ENCODE results near the gene HMCN1. TPM values are rescaled to one million over a fixed set of nuclear protein-coding genes. Genes with fewer than 3 reads are reported as not detected.

Gene HMCN1
- total and polyA plus RNA-seq, 2 donors from 2014 or later: 0.97 to 2.7 TPM

GRCh38 chr1:186009039-186009737 is 275.0 kb downstream of the HMCN1 start:
- DNase-seq: no peak

GRCh38 chr1:186014370-186015037 is 280.3 kb downstream of the HMCN1 start:
- Histone ChIP-seq H3K4me1 (ENCODE audit: control insufficient read depth in 2 of 3, insufficient read depth in 2 of 3, low read depth in 1 of 3, low read length in 3 of 3) (no peaks in the 10 kb centered on the region), H3K9ac (ENCODE audit: low read length in 3 of 3) (no peak overlapping the region), H3K36me3 (ENCODE audit: control insufficient read depth in 2 of 3, insufficient read depth in 3 of 3, low read length in 3 of 3) (no peaks in the 10 kb centered on the region), H3K27me3 (ENCODE audit: control insufficient read depth, insufficient read depth, low read length) (no peaks in the 10 kb centered on the region), H3K27ac (ENCODE audit: low read depth in 2 of 2, low read length in 2 of 2) (no peak overlapping the region), H3K4me3 (ENCODE audit: low read length in 3 of 3) (no peak overlapping the region), H3K9me3 (ENCODE audit: control insufficient read depth in 2 of 3, insufficient read depth in 1 of 3, low read length in 3 of 3) (no peaks in the 10 kb centered on the region)
- FAIRE-seq (no peak), DNase-seq (no peak)
- TF ChIP-seq CTCF (IDR thresholded peaks at IDR 0.05; ENCODE audit: borderline replicate concordance, extremely low read depth, insufficient read depth): no peak
- intact Hi-C loops (cut with DNase I): no loop called here

More at GRCh38 chr1:186009039-186009737, 275.0 kb downstream of the HMCN1 start:
- Histone ChIP-seq H3K27me3 (ENCODE audit: control insufficient read depth, insufficient read depth, low read length) (no peaks in the 10 kb centered on the region), H3K9me3 (ENCODE audit: control insufficient read depth in 2 of 3, insufficient read depth in 1 of 3, low read length in 3 of 3) (no peaks in the 10 kb centered on the region), H3K9ac (ENCODE audit: low read length in 3 of 3) (no peak overlapping the region), H3K4me3 (ENCODE audit: low read length in 3 of 3) (no peak overlapping the region), H3K4me1 (ENCODE audit: control insufficient read depth in 2 of 3, insufficient read depth in 2 of 3, low read depth in 1 of 3, low read length in 3 of 3) (no peaks in the 10 kb centered on the region), H3K36me3 (ENCODE audit: control insufficient read depth in 2 of 3, insufficient read depth in 3 of 3, low read length in 3 of 3) (no peaks in the 10 kb centered on the region), H3K27ac (ENCODE audit: low read depth in 2 of 2, low read length in 2 of 2) (no peak overlapping the region)
- FAIRE-seq: no peak
- intact Hi-C loops (cut with DNase I): no loop called here
- TF ChIP-seq CTCF (IDR thresholded peaks at IDR 0.05; ENCODE audit: borderline replicate concordance, extremely low read depth, insufficient read depth): no peak

- Histone ChIP-seq H3K9ac (ENCODE audit: low read length in 3 of 3) (no peak overlapping the region), H3K27me3 (ENCODE audit: control insufficient read depth, insufficient read depth, low read length) (no peaks in the 10 kb centered on the region), H3K27ac (ENCODE audit: low read depth in 2 of 2, low read length in 2 of 2) (no peak overlapping the region), H3K9me3 (ENCODE audit: control insufficient read depth in 2 of 3, insufficient read depth in 1 of 3, low read length in 3 of 3) (no peaks in the 10 kb centered on the region), H3K36me3 (ENCODE audit: control insufficient read depth in 2 of 3, insufficient read depth in 3 of 3, low read length in 3 of 3) (no peaks in the 10 kb centered on the region), H3K4me3 (ENCODE audit: low read length in 3 of 3) (no peak overlapping the region), H3K4me1 (ENCODE audit: control insufficient read depth in 2 of 3, insufficient read depth in 2 of 3, low read depth in 1 of 3, low read length in 3 of 3) (no peaks in the 10 kb centered on the region)
- intact Hi-C loops (cut with DNase I): no loop called here
- FAIRE-seq (no peak), DNase-seq (no peak)
- TF ChIP-seq CTCF (IDR thresholded peaks at IDR 0.05; ENCODE audit: borderline replicate concordance, extremely low read depth, insufficient read depth): no peak
These were observed 282.7 kb downstream of the HMCN1 start for GRCh38 chr1:186016856-186017255.

All from kidney (tissue), 14 donors.